NCI-H2196 (cell line): ENCODE measurements around the gene CLIC3.

Experiments
- DNase-seq: peaks from one replicate; lab custom pipeline; 2025; ENCODE audit not compliant: unreplicated experiment; lab: John Stamatoyannopoulos, UW

Gene CLIC3

DNA sequence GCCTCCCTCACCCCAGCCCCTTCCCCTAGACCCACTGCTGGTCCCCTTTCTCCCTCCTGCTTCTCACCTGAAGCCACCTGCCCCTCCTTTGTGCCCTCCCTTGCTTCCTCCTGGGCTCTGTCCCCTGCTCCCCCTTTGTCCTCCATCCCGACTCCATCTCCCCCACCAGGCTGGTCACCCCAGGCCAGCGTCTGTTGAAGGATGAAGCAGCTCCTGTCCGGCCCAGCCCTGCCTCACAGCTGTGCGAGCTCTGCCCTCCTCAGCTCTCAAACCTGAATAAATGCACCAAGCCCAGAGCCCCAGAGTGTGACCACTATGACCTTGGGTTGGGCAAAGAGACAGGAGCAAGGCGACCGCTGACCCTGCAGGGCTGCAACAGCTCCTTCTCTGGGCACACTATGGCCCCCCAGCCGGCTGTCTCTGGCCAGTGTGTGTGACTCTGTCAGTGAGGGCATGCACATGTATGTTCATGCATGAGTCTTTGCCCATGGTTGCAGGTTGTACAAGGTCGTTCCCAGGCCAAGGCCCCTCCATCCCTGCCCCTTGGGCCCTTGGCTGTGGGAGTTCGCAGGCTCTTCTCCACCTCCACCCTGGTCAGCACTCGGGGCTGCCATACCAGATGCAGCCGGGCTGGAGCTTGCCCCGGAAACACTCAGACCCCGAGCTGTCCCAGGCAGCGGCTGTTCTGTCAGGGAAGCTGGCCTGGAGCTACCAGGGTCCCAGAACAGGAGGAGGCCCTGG is 41.0 kb downstream of the CLIC3 start:
- no peak for DNase-seq

DNA sequence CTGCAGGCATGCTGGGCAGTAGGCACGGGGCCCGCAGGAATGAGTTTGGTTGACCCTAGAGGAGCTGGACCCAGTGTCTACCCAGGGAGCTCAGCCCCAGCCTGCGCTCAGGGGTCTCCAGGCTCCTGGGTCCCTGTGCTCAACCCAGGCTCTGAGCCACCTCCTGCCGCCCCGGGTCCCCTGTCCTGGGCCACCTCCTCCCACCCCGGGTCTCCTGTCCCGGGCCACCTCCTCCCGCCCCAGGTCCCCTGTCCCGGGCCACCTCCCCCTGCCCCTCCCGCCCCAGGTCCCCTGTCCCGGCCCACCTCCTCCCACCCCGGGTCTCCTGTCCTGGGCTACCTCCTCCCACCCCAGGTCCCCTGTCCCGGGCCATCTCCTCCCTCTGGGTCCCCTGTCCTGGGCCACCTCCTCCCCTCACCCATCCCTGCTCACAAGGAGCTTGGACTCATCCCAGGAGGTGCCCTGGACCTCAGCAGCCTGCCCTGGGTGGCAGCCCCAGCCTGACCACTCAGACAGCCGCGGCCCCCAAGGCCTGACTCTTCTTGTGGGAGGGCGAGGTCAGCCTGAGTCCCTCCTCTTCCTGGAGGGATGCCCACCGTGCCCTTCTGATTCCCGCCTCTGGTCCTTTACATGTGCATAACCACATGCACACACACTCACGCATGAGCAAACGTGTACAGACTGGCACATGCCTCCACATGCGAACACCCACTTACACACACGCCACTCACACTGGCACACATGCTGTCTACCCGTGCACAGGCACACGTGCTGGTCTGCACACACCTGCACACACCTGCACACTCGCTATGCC is 41.9 kb downstream of the CLIC3 start:
- no peak for DNase-seq

DNA sequence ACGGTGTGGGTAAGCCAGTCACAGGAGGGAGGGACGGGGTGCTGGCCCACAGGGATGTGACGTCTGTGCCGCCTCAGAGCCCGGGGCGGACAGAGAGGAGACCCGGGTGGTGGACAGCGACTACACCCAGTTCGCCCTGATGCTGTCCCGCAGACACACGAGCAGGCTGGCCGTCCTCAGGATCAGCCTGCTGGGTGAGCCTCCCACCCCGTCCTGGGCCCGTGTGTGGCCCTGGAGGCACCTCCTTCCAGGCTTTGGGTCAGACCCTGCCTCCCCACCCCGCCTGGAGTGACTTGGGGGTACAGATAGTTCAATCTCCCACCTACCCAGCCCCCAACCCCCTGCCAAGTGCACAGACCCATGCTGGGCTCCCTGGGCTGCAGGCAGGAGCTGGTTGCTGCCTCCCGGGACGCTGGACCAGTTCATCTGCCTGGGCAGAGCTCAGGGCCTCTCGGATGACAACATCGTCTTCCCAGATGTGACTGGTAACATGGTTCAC is 42.5 kb downstream of the CLIC3 start:
- no peak for DNase-seq

DNA sequence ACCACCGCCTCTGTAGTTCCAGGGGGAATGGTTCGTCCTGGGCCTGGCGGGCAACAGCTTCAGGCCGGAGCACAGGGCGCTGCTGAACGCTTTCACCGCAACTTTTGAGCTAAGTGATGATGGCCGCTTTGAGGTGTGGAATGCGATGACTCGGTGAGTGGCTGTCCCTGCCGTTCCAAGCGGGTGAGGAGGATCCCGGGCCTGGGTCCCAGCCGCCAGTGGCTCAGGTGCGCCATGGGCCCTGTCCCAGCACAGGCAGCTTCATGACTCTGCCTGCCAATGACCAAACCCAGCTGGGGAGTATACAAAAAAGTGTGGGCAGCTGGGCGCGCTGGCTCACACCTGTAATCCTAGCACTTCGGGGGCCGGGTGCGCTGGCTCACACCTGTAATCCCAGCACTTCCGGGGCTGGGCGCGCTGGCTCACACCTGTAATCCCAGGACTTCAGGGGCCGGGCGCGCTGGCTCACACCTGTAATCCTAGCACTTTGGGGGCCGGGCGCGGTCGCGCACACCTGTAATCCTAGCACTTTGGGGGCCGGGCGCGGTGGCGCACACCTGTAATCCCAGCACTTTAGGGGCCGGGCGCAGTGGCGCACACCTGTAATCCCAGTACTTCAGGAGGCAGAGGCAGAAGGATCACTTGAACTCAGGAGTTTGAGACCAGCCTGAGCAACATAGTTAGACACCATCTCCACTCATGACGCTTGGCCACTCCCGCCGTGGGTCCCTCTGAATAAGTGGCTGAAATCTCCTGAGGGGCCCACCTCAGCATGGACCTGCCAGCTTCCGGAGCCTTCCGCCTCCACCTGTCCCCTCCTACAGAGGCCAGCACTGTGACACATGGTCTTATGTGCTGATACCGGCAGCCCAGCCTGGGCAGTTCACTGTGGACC is 43.2 kb downstream of the CLIC3 start:
- DNase-seq: no peak

DNA sequence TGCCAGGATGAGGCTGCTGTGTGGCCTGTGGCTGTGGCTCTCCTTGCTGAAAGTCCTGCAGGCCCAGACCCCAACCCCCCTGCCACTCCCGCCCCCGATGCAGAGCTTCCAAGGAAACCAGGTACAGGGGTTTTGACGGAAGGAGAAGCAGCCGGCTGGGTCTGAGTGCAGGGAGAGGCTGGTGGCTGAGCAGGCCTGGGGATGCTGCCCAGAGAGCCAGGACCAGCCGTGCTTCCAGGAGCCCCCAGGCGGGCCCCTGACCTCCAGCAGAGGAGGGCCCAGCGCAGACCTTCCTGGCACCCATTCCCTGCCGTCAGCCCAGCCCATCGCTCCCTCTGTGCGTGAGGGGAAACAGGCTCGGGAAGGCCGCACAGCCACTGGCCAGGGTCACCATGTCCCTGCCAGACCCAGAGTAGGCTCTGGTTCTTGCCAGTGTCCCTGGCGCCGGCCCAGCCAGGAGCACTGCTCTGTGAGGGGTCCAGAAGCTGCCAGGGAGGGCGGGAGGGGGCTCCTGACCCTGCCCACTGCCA is 44.0 kb downstream of the CLIC3 start:
- no peak for DNase-seq

DNA sequence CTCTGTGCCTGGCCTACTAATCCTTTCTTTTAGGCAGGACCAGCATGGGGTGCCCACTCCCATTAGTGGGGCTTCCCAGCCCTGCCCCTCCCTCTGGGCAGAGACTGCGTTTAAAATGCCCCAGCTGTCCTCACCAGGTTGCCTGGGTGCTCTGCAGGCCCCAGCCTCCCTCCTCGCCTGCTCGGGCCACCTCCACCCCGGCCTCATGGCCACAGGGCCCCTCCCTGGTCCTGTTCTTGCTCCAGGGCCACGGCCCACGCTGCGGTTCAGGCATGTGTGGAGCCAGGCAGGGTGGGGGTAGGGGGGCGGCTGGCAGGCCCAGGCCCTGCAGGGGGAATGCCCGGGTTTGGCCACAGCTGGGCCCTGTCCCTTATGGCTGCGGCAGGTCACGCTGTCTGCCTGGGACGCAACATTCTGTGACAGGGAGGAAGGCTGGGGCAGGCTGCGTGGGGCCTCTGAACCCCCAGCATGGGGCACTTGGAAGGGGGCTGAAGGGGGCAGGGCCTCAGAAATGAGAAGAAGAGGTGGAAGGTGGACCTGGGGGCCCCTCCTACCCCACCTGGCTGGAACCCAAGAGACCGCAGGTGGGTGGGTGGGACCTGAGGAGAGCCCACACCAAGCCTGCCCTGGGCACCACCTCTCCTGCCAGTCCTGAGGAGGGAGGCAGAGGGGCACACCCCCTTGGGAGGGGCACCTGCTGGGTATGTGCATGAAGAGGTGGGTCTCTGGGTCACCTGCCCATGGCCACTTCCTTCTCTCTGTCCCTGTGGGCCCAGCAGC is 44.6 kb downstream of the CLIC3 start, which contains the start of gene LCN12:
Gene LCN12, plus strand, starts transcription at position 733 of the 780 bp plus-strand sequence. CDS start 55 bp downstream, outside the sequence.
- peak; percentile 17 for DNase-seq

DNA sequence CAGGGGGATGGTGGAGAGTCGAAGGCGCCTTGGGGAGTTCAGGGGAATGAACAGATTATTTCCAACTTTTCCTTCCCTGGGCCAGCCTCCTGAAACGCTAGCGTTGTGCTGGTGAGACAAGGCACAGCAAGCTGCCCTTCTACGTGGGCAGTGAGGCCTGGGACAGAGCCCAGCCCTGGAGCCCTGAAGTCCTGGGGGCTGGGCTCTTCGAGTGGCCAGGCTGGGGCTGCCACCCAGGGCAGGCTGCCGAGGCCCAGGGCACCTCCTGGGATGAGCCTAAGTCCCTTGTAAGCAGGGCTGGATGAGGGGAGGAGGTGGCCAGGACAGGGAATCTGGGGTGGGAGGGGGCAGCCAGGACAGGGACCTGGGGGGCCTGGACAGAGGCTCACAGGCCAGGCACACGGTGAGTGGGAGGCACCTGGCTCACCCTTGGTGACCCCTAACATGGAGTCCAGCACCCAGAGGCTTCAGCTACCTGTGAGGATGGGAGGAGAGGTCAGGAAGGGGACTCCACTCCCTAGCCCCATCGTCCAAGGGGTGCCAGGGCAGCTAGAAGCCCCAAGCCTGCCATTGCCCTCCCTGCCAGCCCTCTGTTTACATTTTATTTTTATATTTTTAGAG is 45.6 kb downstream of the CLIC3 start:
- no peak for DNase-seq

DNA sequence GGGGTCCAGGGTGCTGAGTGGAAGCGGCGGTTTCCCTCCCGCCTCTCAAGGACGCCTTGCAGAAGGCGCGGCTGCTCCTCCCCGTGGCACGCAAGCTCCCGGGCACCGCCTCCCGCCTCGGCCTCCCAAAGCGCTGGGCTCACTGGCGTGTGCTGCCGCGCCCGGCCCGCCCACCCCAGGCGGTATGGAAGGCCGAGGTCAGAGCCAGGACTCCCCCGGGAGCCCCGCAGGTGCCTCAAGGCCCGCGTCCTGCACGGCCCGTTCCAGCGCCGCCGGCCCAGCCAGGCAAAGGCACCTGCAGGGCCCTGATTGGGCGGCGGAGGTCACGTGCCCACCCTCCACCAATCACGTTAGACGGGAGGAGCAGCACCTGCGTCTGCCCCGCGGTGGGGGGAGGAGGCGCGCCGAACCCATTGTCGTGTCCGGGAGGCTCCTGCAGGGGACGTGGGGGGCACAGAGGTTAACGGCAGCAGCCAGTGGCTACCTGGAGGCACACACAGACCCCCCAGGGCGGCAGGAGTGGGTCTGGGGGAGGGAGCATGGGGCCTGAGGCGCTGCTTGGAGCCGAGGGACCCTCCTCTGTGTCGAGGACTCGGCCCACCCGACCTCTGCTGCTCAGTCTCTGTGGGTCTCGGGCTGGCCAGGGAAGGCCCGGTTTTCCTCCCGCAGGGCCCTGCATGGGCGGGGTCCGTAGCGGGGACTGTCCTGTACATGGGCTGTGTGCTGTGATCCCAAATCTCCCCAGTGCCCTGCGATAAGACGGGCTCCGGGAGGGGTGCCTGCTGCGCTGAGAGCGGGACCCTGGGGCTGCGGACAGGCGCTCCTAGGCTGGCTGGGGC is 46.3 kb downstream of the CLIC3 start:
- DNase-seq: peak; percentile 91

DNA sequence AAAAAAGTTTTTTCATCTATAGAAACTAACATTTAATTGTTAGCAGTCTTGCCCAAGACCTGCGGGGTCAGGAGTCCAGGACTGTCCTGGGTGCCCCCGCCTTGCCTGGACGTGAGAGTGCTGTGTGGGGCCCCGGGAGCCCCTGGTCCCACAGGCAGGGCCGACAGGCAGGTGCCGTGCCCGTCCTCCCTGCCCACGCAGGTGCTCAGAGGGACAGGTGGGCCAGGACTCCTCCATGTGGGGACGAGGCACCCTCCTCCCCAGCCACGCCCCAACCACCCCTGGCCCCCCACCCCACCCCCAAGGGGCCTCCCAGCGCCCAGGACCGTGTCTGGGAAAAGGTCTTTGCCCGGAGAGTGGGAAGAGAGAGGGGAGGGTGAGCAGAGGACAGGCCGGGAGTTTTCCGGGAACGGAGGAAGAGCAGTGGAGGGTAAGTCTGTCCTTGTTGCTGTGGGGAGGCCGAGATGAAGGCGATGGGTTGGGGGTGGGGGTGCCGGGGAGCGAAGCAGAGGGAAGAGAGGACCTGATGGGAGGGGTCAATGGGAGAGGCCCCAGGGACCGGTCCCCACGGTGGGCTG is 47.0 kb downstream of the CLIC3 start:
- peak; percentile 46 for DNase-seq

DNA sequence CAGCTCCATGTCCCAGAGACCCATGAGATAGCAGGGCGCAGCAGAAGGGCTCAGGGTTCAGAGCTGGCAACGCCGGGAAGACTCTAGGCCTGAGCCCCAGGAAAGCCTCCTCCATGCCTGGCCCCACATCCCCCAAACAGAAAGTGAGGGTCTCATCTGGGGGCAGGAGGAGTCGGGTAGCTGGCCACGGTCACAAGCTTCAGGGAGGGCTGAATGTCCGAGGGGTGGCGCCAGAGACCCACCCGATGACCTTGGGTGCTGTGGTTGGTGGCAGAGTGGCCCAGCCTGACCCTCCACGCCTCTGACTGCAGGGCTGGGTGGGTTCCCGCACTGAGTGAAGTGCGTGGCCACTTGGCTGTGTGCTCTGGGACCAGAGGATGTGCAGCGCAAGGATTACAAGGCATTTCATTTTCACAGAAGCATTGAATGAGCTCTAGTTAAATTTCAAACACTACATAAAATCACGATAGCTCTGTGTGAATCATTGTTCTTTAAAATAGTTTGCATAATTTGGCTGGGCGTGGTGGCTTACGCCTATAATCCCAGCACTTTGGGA is 48.3 kb downstream of the CLIC3 start:
- no peak for DNase-seq

DNA sequence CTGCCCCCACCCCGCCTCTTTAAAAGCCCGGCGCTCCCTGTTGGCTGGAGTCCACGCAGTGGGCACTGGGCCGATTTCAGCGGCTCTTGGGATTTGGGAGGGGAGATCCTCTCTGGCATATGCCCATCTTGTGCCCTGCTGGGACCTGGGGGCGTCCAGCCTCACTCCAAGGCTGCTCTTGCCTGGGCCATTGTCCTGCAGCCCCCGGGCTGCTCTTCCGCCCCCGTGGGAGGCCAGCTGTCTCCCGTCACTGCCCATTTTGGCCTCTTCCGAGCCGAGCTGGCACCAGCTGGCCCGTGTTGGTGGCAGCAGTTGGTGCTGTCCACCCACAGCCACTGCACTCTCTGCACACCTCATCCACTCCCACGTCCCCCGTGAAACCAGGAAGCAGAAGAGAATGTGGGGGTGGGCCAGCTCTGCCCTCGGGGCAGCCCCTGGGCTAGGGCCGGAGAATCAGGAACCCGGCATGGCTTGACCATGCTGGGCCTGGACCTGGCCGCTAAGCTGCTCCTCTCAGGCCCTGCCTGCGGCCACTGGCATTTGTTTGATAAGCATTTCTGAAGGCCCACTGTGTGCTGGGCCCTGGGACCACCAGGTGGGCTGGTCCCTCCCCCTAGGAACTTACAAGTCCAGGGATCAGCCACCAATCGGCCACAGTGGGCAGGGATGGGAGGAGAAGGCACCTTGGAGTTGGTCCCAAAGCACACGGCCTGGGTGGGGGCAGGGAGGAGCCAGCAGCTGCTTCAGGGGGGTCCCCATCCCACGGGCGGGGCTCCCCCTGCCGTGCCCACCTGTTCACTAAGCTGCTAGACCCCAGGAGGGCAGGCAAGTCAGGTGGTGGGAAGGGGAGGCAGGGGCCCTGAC is 49.1 kb downstream of the CLIC3 start:
- DNase-seq: no peak

DNA sequence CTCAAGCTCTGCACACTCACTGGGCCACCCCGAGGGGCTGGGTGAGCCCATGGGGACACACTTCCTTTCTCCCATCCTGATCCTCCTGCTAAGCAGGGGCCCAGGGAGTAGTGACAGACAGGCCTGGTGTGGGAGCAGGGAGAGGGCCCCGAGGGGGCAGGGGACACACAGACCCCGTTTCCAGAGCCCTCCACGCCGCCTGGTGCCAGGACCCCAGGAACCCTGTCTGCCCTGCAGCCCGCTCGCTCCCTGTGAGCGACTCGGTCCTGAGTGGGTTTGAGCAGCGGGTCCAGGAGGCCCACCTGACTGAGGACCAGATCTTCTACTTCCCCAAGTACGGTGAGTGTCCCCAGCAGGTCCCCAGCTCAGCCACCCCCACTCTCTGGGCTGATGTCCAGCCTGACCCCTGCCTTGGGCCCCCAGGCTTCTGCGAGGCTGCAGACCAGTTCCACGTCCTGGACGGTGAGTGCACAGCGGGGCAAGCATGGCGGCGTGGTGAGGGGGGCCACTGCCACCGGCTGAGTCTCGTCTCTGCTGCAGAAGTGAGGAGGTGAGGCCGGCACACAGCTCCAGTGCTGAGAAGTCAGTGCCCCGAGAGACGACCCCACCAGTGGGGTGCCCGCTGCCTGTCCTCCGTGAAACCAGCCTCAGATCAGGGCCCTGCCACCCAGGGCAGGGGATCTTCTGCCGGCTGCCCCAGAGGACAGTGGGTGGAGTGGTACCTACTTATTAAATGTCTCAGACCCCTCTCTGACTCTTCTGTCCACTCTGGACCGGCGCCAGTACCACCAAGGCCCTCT is 49.9 kb downstream of the CLIC3 start:
- DNase-seq: no peak

DNA sequence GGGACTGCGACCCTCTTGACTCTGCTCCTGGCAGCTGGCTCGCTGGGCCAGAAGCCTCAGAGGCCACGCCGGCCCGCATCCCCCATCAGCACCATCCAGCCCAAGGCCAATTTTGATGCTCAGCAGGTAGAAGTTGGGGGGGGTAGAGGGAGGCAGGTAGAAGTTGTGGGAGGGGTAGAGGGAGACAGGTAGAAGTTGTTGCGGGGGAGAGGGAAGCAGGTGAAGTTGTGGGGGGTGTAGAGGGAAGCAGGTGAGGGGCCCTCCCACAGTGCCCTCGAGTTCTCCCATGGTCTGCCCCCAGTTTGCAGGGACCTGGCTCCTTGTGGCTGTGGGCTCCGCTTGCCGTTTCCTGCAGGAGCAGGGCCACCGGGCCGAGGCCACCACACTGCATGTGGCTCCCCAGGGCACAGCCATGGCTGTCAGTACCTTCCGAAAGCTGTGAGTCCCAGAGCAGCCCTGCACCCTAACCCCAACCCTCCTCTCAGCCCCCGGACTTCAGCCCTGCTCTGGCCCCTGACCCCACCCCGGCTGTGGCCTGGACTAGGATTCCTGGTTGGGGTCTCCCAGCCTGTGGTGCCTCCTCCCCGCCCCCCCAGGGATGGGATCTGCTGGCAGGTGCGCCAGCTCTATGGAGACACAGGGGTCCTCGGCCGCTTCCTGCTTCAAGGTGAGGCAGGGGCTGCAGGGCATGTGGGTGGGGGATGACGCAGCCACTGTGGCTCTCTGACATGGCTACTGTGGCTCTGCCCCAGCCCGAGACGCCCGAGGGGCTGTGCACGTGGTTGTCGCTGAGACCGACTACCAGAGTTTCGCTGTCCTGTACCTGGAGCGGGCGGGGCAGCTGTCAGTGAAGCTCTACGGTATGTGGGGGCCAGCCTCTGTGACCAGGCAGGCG is 50.8 kb downstream of the CLIC3 start:
- DNase-seq: no peak
